HG02642 (cell line): Measurements from ENCODE around the gene DHTKD1.
"Not testable (repeated sequence)": the region's sequence is repeated elsewhere in the genome, so short reads cannot be mapped to it uniquely, and the experiment has no call there.

Source experiments
- ATAC-seq: cut with Tn5 transposase; IDR thresholded peaks from one replicate; pipeline ENCODE4 v1.9.1; 2021; ENCODE audit warnings: mild to moderate bottlenecking; ENCODE audit not compliant: unreplicated experiment, poor library complexity

Gene DHTKD1

DNA sequence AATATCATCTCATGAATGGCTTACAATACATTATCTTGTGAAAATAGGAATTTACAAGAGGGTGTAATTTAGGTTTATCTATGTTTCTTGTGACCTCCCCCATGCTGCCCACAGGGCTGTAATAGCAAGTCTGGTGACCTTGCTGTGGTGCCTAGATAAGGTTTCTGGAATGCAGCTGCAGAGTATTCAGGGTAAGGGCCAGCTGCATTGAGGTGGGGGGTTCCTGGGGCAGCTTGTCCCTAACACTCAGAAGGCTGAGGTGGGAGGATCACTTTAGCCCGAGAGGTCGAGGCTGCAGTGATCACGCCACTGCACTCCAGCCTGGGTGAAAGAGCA lies 5.3 kb upstream of the DHTKD1 start:
- no peak for ATAC-seq

DNA sequence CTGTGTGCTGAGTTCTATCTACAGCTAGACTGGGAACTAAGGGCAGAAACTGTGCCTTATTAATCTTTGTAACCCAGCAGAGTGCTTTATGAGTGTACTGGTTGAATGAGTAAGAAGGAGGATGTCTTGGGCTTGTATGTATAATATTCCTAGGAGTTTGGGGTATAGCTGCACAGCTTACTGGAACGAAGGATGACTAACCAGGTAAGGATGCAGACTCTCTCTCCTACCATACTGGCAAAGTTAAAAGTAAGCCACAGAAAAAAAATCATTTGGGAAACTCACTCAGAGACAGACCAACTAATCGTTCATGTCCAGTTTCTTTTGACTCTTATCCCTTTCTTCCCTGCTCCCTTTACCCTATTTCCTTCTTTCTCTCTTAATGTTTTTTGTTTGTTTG lies 1.4 kb upstream of the DHTKD1 start:
- no peak for ATAC-seq

DNA sequence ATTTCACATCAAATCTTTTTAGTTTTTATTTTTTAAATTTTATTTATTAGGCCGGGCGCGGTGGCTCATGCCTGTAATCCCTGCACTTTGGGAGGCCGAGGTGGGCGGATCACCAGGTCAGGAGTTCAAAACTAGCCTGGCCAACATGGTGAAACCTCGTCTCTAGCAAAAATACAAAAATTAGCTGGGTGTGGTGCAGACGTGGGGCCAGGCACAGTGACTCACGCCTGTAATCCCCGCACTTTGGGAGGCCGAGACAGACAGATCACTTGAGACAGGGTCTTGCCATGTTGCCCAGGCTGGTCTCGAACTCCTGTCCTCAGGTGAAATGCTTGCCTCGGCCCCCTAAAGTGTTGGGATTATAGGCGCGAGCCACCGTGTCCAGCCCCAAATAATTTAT lies 2.7 kb downstream of the DHTKD1 start:
- ATAC-seq = not testable (repeated sequence)

DNA sequence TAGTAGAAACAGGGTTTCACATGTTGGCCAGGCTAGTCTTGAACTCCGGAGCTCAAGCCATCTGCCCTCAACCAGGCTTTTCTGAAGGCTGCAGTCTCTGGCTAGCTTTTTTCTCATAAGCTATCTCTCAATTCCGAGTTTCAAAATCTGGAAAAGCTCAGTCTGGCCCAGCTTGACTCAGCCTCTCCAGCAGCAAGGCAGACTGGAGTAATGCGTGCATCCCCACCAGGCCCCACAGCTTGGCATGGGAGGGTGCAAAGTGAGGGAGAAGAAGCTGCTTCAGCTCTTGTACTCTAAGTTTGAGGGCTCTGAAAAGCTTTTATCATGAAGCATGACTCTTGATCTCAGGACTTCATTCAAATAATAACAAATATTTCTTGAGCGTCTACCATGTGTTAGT lies 4.8 kb downstream of the DHTKD1 start:
- ATAC-seq = no peak

DNA sequence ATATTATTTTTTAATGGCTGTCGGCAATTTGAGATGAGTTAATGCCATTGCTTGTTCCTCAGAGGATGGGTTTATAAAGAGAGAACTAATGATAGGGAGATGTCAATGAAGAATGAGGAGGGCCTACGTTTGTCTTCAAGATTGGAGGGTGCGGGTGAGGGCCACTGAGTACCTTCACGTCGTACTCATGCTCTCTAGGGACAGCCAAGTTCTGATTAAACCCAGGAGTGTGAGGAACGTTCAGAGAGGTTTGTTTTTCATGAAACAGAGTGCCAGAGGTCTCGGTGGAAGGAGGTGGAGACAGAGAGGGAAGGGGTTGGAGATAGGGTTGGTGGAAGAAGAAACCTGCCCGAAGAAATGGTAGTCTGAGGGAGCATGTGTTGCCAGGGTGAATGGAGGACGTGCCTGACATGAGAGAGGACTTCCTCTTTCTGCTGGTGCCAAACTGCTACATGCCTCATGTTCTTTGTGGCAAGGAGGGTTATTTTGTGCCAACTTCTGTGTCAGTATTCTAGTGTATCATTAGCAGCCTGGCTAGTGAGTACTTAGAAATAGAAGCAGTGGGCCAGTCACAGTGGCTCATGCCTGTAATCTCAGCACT lies 8.9 kb downstream of the DHTKD1 start:
- ATAC-seq = no peak

DNA sequence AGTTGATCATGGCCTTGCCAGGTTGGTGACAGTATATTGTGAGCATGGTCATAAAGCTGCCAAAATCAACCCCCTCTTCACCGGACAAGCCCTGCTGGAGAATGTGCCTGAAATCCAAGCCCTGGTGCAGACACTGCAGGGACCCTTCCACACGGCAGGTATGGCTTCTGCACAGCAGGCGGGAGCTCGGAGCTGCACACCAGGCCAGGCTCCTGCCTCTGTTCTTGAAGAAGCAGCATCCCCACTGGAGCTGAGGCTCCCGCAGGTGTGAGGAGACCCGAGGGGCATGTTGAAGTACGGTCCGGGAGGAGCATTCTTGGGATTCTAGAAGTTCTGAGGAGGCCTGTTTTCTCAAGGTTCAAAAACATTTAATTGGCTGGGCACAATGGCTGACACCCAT lies 12.7 kb downstream of the DHTKD1 start:
- ATAC-seq = no peak

DNA sequence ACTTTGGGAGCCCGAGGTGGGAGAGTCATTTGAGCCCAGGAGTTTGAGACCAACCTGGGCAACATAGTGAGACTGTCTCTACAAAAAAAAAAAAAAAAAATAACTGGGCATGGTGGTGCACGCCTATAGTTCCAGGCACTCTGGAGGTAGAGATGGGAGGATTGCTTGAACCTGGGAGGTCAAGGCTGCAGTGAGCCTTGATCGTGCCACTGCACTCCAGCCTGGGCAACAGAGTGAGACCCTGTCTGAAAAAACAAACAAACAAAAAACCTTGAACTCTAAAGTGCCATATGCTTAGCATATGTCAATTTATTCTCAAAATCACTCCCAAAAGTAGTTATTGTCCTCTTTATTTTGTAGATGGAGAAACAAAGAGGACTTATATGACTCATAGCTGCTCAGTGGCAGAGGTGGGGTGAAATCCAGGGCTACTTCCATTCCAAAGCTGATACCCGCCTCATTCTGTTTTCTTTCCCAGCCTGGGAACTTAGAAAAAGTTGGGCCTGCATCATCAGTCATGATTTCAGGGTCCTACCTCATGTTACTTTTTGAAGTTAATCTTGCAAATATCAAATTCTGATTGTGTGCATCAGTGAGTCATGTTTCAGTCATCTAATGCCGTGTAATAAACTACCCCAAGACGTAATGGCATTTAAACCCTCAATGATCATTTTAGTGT lies 13.3 kb downstream of the DHTKD1 start:
- ATAC-seq = no peak

DNA sequence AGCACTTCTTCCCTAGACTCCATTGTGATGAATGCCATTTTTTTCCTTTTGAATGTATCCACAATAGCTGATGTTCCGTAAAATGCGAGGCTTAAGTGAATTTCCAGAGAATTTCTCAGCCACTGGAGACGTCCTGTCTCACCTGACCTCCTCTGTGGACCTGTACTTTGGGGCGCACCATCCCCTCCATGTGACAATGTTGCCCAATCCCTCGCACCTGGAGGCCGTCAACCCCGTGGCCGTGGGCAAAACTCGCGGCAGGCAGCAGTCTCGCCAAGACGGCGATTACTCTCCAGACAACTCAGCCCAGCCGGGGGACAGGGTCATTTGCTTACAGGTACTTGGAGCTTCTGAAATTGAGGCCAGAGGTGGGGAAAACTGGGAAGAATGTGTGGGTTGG lies 20.2 kb downstream of the DHTKD1 start:
- ATAC-seq = no peak

DNA sequence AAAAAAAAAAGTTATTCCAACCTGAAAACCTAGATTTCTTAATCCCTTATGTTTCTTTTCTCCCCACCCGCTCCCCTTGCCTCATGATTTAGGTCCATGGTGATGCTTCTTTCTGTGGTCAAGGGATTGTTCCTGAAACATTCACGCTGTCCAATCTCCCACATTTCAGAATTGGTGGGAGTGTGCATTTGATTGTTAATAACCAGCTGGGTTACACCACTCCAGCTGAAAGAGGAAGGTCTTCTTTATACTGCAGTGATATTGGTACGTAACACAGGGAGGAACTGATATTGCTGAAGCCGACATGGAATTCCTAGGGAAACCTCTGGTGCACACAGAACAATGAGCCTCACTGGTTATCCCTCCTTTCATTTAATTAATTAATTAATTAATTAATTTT lies 22.7 kb downstream of the DHTKD1 start:
- ATAC-seq = no peak

DNA sequence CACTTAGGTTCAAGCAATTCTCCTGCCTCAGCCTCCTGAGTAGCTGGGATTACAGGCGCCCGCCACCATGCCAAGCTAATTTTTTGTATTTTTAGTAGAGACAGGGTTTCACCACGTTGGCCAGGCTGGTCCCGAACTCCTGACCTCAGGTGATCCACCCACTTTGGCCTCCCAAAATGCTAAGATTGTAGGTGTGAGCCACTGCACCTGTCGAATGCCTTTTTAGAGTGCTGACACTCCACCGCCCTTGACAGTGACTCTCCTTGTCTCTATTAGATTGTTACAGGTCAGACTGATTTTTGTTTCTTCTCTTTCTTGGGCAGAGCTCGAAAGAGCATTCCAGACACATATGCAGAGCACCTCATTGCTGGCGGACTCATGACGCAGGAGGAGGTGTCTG lies 28.6 kb downstream of the DHTKD1 start:
- ATAC-seq = not testable (repeated sequence)

DNA sequence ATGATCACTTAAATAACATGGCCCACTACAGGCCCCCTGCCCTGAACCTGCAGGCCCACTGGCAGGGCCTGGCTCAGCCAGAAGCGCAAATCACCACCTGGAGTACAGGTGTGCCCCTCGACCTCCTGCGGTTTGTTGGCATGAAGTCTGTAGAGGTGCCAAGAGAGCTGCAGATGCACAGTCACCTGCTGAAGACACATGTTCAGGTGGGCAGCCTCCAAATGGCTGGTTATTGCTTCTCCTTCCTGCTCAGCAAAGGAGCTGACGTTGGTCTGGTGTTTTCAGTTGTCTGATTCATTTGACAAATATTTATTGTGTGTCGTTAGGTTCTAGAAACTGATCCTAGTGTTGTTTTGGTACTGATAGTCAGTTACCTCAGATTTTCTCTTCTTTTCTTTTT lies 29.0 kb downstream of the DHTKD1 start:
- ATAC-seq = no peak

DNA sequence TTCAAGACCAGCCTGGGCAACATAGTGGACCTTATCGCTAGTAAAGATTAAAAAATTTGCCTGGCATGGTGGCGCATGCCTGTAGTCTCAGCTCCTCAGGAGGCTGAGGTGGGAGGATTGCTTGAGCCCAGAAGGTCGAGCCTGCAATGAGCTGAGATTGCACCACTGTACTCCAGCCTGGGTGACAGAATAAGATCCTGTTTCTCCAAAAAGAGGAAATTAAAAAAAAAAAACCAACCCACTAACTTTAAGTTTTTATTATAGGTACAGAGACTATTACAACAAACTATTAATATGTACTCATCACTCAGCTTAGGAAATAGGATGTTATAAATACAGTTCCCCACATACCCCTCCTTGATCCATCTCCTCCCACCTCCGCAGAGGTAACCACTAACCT lies 30.2 kb downstream of the DHTKD1 start:
- ATAC-seq = no peak

DNA sequence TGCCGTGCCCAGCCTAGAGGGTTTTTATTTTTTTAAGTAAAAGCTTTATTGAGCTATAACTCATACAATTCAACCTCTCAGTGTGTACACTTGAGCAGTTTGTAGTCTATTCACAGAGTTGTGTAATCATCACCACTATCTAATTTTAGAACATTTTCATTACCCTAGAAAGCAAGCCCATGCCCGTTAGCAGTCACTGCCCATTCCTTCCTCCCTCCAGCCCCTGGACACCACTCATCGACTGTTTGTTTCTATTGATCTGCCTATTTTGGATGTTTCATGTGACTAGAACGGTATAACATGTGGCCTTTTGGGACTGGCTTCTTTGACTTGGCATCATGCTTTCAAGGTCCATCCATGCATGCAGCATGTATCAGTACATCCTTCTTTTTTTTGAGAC lies 35.0 kb downstream of the DHTKD1 start:
- no peak for ATAC-seq

DNA sequence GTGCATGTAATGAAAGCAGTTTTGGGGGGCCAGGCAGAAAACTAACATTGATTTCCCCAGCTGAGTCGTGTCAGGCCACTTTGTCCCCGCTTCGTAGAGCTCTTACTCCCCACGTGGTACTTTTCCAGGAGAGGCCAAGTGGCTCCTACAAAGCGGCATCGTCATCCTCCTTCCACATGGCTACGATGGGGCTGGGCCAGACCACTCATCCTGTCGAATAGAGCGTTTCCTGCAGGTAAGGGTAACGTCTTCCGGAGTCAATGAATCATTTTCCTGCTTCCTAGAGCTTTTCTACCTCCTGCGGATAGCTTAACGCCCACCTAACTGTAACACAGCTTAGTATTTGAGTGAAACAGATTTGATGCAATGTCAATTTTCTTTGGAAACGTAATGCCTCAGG lies 39.0 kb downstream of the DHTKD1 start:
- no peak for ATAC-seq

DNA sequence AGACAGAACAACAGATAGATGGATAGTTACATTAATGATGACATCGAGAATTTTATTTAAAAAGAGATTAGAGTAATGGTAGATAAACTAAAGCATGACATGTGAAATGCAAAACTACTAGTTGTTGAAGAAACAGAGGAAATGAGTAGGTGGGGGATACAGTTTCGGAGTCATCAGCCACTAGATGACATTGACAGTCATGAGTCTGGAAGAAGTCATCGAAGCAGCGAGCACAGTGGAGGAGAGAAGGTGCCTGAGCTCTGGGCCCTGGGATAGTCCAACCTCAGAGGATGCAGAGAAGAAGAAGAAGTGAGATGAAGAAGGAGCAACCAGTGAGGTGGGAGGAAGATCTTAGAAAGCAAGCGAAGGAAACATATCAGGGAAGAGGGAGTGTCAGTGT lies 40.5 kb downstream of the DHTKD1 start:
- ATAC-seq = no peak

DNA sequence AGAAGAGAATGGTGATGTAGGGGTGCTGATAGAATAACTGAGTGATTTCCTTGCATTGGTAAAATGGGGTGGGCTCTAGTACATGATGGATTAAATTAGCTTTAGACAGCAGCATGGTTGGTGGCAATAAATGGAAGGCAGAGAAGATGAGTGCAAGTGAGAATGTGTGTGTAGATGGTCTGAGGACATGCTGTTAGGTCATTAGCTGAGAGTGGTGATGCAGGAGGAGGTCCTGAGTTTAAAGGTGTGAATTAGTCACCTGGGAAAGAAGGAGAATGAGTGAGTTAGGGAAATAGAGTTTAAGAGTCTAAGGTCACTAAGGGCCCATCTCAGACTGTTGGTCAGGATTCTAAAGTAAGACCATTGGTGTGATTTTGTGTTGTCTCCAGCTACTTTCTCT lies 42.8 kb downstream of the DHTKD1 start:
- ATAC-seq = no peak

DNA sequence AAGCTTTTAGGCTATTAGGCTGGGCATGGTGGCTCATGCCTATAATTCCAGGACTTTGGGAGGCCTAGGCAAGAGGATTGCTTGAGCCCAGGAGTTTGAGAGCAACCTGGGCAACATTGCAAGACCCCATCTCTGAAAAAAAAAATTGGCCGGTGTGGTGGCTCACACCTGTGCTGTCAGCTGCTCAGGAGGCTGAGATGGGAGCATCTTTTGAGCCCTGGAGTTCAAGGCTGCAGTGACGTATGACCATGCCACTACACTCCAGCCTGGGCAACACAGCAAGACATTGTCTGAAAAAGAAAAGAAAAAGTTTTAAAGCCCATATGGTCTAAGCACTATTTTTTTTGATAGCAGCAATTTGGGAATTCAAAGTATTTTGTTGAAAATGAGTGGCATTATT lies 44.9 kb downstream of the DHTKD1 start:
- ATAC-seq = no peak

DNA sequence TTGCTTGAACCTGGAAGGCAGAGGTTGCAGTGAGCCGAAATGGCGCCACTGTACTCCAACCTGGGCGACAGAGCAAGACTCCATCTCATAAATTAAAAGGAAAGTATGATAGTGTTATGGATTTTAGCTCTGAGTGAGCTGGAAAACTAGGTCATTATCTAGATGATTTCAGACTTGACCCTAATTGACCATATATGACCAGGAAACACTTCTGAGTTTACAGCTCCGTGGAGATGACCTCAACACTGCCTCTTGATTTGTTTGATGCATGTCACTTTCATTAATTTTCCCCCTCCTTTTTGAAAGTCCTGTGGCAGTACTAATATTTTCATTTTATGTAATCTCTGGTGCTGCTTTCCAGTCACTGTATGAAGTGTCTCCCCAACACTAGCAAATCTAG lies 52.9 kb downstream of the DHTKD1 start:
- ATAC-seq = no peak

DNA sequence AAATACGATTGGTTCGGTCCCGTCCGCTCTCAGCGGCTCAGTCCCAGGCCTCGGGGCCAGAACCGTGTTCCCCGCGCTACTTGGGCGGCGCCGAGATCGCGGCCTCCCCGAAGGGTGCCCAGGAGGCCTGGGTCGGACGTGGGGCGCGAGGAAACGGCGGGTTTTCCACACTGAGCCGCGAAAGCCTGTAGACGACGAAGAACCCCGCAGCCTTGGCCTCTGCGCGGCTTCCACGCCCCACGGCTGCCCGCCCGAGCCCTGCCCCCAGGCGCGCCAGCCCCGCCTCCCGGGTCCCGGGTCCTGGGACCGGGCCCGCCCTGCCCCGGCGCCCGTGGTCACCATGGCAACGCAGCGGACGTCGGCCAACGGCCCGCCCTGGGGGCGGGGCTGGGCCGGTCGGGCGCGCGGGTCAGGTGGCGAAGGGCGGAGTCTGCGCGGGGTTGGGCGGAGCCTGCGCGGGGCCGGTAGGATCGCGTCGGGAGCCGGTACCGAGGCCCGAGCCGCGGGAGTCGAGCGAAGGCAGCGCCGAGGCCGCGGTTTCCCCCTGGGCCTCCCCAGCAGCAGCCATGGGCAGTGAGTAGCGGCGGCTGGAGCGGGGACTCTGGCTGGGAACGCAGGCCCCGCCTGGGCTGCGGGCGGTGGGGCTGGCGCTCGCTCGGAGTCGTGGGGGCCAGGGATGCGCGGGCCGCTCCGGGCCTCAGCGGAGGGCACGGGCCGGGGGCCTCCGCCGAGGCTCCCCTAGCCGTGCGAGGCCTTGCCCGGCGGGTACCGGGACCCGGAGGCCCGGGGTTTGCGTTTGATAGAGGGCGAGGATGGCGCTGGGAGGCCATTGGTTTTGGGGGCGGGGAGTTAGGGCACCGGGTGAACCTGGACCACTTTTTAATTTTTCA lies 60.7 kb downstream of the DHTKD1 start, which contains the start of gene SEC61A2:
Gene SEC61A2 (plus strand): TSS at position 456 of the 890 bp plus-strand sequence. CDS start 111 bp downstream, at position 567.
- ATAC-seq = peak; percentile 92

DNA sequence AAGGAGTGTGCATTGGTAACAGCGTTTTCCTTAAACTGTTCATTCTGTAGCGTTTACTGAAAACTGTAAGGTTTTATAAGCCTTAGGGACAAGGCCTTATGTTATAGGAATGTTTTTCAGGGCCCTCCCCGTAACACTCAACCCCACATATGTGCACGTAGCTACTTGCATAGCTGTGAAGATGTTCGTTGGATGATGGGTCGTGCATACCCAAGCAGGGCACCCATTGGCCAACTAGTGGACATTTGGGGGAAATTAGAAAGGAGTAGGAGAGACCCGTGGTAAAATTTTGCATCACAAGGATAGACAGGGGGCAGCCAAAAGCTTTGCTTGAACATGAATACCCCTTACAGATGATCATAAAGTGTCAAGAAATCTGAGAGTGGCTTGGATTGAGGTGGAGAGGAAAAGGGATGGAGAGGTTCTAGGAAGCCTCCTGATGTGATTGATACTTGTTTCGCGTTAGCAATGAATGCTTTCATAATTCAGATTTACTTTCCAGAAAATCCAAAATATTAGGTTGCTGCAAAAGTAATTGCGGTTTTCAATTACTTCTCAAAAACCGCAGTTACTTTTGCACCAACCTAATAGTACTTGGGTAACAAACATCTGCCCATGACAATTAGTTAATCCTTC lies 61.6 kb downstream of the DHTKD1 start:
- peak; percentile 34 for ATAC-seq

DNA sequence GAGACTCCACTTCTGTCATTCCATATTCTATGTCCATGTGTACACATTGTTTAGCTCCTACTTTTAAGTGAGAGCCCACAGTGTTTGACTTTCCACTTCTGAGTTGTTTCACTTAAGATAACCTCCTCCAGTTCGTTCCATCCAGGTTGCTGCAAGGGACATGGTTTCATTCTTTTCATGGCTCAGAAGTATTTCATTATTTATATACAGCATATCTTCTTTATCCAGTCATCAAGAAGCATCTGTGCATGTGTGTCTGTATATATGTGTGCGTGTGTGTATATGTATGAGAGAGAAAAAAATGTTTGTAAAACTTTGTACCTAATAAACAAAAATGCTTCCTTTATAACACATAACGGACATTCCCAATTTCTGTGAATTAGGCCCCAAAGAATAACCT lies 66.9 kb downstream of the DHTKD1 start:
- ATAC-seq = no peak
